H1 (cell line): ENCODE results near the gene CKS1B.

Experiments
- ATF3 ChIP-seq: IDR thresholded peaks from 2 replicates; pipeline ENCODE4 v1.6.1; 2011; ENCODE audit warnings: low read depth, mild to moderate bottlenecking, low read length; ENCODE audit not compliant: insufficient read depth
- CTBP2 ChIP-seq: IDR thresholded peaks from 2 replicates; pipeline ENCODE4 v1.7.0; 2011; ENCODE audit warnings: borderline replicate concordance, mild to moderate bottlenecking, moderate library complexity, mixed read lengths, low read length; ENCODE audit not compliant: insufficient read depth, insufficient read length
- EGR1 ChIP-seq: IDR thresholded peaks from 2 replicates; pipeline ENCODE4 v1.6.1; 2011; ENCODE audit warnings: low read depth, low read length, borderline replicate concordance
- EP300 ChIP-seq, 2 experiments: IDR thresholded peaks; 1 replicate in 1 of 2; 2 replicates in 1 of 2; pipeline ENCODE4 v1.6.1; 2011 to 2012; ENCODE audit warnings: low read depth in 2 of 2, low read length in 2 of 2, mild to moderate bottlenecking in 2 of 2, borderline replicate concordance in 1 of 2, inconsistent platforms in 1 of 2, moderate library complexity in 1 of 2
- EZH2 ChIP-seq: fragments of 200-600 bp; sonication (generic); IDR thresholded peaks from 2 replicates; pipeline ENCODE4 v1.7.1; 2012; ENCODE audit warnings: low read depth, mild to moderate bottlenecking, moderate library complexity, low read length, inconsistent platforms; ENCODE audit not compliant: severe bottlenecking
- JUN ChIP-seq: IDR thresholded peaks from 2 replicates; pipeline ENCODE4 v1.6.1; 2011; ENCODE audit warnings: low read depth, mild to moderate bottlenecking, improper control_type of control experiment, low read length
- POLR2A ChIP-seq, 2 experiments: IDR thresholded peaks; 1 replicate in 1 of 2; 2 replicates in 1 of 2; pipeline ENCODE4 v1.6.1; 2011; ENCODE audit warnings: low read depth in 2 of 2, low read length in 2 of 2, mild to moderate bottlenecking in 2 of 2; ENCODE audit errors: control extremely low read depth in 1 of 2
- POLR2AphosphoS5 ChIP-seq: IDR thresholded peaks from 2 replicates; pipeline ENCODE4 v1.6.1; 2011; ENCODE audit warnings: low read depth, low read length
- SIN3A ChIP-seq, 2 experiments: IDR thresholded peaks in 1 of 2; conservative IDR thresholded peaks in 1 of 2; 2 replicates each; pipeline ENCODE4 v1.6.1; 2011 to 2012; ENCODE audit warnings: low read length in 2 of 2, improper control_type of control experiment in 1 of 2, low read depth in 1 of 2, mild to moderate bottlenecking in 1 of 2
- SP2 ChIP-seq: IDR thresholded peaks from 2 replicates; pipeline ENCODE4 v1.6.1; 2012; ENCODE audit warnings: mild to moderate bottlenecking, low read length, inconsistent platforms
- SUZ12 ChIP-seq: fragments of 200-600 bp; sonication (generic); IDR thresholded peaks from 2 replicates; pipeline ENCODE4 v1.6.1; 2012; ENCODE audit warnings: mild to moderate bottlenecking, inconsistent platforms, low read length, moderate library complexity, mixed read lengths
- TAF1 ChIP-seq: IDR thresholded peaks from 2 replicates; pipeline ENCODE4 v1.6.1; 2011; ENCODE audit warnings: mild to moderate bottlenecking, low read depth, low read length
- USF2 ChIP-seq: IDR thresholded peaks from 2 replicates; pipeline ENCODE4 v1.6.1; 2011; ENCODE audit warnings: low read length, improper control_type of control experiment
- TF ChIP-seq, protein P1 (sequence below), 3 experiments: IDR thresholded peaks; 1 replicate in 2 of 3; 2 replicates in 1 of 3; pipeline versions ENCODE4 v1.5.1 to v1.6.1; 2011; ENCODE audit warnings: low read length in 3 of 3, mild to moderate bottlenecking in 3 of 3, inconsistent platforms in 2 of 3, low read depth in 1 of 3, moderate library complexity in 1 of 3; ENCODE audit not compliant: insufficient read depth in 1 of 3; ENCODE audit errors: control extremely low read depth in 1 of 3

DNA sequence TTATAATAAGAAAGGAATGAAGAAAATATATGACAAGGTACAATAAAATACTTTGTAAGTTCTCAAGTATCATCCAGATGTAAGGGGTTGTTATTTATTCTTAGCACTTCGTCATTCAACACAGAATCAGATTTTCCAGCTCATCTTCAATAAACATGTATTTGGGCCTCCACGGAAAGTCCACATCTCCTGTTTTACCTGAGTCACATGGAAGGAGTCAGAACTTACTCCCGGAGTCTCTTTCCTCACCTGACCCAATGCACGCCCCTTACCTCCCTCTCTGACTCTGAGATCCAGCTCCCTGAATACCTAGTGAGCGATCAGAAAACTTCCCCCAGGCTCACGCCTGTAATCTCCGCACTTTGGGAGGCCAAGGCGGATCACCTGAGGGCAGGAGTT, 36.5 kb upstream of the CKS1B start:
- TF ChIP-seq SIN3A (conservative IDR thresholded peaks at IDR 0.05 in 1 of 2, IDR thresholded peaks at IDR 0.05 in 1 of 2; ENCODE audit: low read depth in 1 of 2, low read length in 2 of 2) (no peak), CTBP2 (no peak), ATF3 (no peak), TAF1 (no peak), USF2 (no peak), JUN (no peak), EZH2 (no peak), POLR2AphosphoS5 (no peak), EP300 (IDR thresholded peaks at IDR 0.05; ENCODE audit: borderline replicate concordance in 1 of 2, low read depth in 2 of 2, low read length in 2 of 2) (no peak), EGR1 (no peak), POLR2A (IDR thresholded peaks at IDR 0.05; ENCODE audit: control extremely low read depth in 1 of 2, low read depth in 2 of 2, low read length in 2 of 2) (no peak), SP2 (no peak), SUZ12 (no peak)
- TF ChIP-seq, protein P1, sequence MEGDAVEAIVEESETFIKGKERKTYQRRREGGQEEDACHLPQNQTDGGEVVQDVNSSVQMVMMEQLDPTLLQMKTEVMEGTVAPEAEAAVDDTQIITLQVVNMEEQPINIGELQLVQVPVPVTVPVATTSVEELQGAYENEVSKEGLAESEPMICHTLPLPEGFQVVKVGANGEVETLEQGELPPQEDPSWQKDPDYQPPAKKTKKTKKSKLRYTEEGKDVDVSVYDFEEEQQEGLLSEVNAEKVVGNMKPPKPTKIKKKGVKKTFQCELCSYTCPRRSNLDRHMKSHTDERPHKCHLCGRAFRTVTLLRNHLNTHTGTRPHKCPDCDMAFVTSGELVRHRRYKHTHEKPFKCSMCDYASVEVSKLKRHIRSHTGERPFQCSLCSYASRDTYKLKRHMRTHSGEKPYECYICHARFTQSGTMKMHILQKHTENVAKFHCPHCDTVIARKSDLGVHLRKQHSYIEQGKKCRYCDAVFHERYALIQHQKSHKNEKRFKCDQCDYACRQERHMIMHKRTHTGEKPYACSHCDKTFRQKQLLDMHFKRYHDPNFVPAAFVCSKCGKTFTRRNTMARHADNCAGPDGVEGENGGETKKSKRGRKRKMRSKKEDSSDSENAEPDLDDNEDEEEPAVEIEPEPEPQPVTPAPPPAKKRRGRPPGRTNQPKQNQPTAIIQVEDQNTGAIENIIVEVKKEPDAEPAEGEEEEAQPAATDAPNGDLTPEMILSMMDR (IDR thresholded peaks at IDR 0.05; ENCODE audit: control extremely low read depth in 1 of 3, insufficient read depth in 1 of 3, low read depth in 1 of 3, low read length in 3 of 3): no peak
